Stimulated activated CD8-positive, alpha-beta memory T cell treated with anti-CD3 and anti-CD28 coated beads, Interleukin-12 subunit alpha, Interleukin-12 subunit beta, amount 100 ng/mL, for 4 hours (primary cell): ENCODE measurements around the gene ZNF664.

ENCODE experiments used
- DNase-seq: peaks from one replicate; pipeline ENCODE4 v3.0.0-alpha.2; 2020; ENCODE audit warnings: low read depth

Gene ZNF664

DNA sequence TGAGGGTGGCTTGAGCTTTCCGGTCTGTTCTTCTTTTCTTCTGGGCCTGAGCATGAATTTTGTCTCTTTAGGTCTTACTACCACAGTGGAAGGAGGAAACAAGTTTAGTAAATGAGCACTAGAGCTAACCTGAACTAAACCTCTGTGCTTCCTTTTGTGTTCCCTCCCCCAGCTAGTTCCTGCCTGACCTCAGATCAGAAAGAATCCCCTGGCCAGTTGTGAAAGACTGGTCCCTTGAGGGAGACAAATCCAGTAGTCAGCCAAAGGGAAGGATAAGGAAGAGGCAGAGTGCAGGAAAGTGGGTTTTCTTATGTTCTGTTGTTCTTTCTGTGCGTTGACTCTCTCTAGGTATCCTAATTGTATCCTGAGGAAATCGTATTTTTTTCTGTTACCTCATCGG lies 17.5 kb downstream of the ZNF664 start:
- DNase-seq = no peak

- no peak for DNase-seq
Observed at GRCh38 chr12:123991372-123991951, 18.4 kb downstream of the ZNF664 start.

DNA sequence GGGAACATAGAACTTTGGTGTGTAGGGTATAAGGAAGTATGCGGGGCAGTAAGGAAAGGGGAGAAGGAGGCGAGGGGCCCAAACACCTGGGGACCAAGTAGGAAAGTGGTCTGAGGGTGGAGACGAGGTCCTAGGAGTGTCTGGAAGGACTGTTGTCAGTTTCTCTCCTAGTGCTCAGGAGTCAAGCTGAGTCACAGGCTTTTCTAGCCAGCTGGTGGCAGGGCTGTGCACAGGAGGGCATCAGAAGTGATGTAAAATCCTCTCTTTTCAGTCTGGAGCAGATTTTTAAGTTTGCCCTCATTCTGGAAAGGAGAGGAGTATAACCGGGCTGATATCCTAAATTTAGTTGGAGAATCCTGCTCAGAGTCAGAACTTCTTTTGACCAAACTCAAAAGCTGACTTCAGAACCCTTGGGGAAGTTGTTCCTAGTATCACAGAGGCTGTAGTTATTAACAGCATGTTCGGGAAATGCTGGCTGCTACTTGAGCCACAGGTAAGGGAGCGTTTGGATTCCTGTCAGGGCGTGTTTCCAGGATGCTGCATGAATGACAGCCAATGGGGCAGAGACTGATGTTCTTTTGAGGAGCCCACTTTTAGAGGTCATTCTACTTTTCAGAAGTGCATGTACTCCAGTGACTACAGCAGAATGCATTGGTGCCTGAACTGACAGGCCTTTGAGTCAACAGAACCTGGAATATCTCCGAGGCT lies 19.3 kb downstream of the ZNF664 start:
- DNase-seq = no peak

GRCh38 chr12:123995023-123995748 lies 22.2 kb downstream of the ZNF664 start:
- no peak for DNase-seq

DNA sequence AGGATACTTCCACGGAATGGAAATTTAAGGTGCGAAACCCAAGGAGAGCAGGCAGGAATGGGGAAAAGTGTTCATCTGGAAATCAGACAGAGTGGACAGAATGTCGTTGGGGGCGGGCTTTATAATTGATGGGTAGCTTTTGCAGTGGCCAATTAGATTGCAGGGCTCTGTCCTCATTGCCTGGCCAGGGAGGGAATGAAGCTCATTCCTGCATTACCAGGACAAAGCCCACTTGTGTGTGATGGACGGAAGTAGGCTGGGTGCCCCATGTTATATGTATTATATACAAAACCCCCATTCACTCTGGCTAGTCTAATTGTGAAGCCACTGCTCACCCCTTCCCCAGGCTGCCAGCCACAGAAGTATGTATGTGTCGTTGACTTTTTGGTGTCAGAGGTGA lies 23.6 kb downstream of the ZNF664 start:
- no peak for DNase-seq

DNA sequence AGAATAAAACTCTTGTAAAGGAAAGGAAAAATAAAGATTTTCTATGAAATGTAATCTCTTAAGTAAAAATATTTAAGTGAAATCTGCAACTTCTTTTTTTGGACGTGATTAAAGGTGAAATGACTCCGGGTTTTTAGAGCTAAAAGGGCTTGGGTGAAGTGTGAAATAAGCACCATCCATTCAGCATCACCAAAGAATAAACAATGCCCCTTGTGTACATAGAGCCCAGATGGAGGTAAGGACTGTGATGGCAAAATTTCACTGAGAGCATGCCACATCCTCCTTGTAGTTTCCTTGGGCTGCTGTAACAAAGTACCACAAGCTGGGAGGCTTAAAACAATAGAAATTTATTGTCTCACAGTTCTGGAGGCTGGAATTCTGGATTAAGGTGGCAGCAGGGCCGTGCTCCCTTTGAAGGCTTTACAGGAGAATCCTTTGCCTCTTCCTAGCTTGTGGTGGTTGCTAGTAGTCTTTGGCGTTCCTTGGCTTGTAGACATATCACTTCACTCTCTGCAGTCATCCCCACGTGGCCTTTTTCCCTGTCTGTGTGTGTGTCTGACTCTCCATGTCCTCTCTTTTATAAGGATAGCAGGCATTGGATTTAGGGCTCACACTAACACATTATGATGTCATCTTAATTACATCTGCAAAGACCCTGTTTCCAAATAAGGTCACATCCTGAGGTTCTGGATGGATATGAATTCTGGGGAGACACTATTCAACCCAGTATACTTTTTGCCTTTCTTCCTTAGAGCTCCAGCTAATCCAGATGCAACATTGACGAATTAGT lies 24.2 kb downstream of the ZNF664 start:
- no peak for DNase-seq

- DNase-seq = no peak
Observed at GRCh38 chr12:123997908-123998307, 24.9 kb downstream of the ZNF664 start.

DNA sequence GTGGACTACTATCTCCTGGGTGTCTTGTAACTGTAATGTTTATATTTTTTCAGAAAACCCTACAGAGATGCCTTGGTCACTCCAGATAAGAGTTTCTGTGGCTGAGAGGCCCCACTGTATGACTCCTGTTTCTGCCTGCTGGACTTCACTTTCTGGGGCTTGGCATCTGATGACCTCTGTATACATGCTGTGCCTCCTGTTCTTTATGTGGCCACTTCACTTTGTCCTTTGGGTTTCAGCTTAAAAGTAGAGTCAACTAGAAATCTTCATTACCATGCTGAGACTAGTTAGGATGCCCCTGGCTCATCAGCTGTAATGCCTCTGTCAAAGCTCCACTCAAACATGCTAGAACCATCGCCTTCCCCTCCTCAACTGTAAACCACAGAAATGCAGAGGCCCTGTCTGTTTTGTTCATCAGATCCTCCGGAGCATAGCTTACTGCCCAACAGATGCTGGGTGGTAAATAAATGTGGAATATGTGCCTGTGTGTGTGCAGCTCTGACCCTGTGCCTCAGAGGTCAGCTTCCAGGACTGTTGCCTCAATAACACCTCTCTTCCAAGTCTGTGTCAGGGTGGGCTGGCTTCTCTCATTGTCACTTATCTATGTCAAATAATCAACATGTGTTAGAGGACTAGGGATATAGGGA lies 25.5 kb downstream of the ZNF664 start:
- no peak for DNase-seq

DNA sequence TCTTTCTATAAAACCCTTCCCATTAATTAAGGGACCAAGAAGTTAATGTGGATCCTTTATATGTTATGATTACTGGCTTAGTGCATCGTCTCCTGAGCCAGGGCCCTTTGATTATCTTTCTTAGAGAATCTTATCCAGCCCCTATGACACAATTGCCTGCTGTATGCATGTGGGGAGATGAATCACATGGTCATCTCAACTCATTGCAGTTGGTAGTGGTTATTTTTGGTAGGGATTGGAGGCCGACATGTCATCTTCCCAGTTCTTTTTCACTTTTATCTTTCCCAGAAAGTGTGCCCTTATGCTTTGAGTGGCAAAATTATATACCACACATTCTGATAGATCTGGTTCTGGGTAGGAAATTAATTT lies 26.0 kb downstream of the ZNF664 start:
- DNase-seq = no peak

- no peak for DNase-seq
Observed at GRCh38 chr12:124000111-124000510, 27.1 kb downstream of the ZNF664 start.

- no peak for DNase-seq
Observed at GRCh38 chr12:124001343-124001742, 28.3 kb downstream of the ZNF664 start.

- DNase-seq = no peak
Observed at GRCh38 chr12:124002021-124002644, 29.1 kb downstream of the ZNF664 start.

DNA sequence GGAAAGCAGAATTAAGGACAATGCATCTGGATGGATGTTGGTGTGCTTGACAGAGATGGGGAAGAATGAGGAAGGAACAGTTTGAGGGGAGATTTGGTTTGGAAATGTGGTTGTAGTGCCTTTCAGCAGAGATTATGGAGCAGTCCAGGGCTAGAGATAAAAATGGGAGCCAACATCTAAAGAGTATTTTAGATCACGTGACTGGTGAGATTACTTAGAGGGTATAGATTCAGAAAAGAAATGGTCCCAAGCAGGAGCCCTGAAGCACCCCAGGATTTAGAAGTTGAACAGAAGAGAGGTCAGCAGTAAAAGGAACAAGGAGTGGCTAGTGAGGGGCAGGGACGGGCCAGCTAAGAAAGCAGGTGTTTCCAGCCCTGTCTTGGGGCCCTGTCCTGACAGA lies 29.6 kb downstream of the ZNF664 start:
- no peak for DNase-seq

DNA sequence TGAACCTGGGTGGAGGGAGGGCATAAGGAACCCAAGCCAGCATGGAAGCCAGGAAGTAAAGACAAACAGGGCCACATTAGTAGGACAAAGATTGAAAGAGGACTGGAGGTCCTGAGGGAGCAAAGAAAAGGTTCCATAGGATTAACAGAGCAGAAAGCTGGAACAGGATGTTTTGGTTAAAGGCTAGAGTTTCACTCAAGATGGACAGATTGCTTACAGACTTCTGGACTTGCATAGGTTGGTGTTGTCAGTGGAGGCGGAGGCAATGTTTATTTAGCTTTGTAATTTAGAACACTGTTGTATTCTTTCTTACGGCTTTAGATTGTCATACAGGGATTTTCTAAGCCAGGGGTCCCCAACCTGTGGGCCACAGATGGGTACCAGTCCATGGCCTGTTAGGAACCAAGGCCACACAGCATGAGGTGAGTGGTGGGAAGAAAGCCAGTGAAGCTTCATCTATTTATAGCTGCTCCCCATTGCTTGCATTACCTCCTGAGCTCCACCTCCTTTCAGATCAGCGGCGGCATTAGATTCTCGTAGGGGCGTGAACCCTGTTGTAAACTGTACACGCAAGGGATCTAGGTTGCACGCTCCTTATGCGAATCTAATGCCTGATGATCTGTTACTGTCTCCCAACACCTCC lies 31.3 kb downstream of the ZNF664 start:
- no peak for DNase-seq

- no peak for DNase-seq
Observed at GRCh38 chr12:124006085-124006845, 33.2 kb downstream of the ZNF664 start.

DNA sequence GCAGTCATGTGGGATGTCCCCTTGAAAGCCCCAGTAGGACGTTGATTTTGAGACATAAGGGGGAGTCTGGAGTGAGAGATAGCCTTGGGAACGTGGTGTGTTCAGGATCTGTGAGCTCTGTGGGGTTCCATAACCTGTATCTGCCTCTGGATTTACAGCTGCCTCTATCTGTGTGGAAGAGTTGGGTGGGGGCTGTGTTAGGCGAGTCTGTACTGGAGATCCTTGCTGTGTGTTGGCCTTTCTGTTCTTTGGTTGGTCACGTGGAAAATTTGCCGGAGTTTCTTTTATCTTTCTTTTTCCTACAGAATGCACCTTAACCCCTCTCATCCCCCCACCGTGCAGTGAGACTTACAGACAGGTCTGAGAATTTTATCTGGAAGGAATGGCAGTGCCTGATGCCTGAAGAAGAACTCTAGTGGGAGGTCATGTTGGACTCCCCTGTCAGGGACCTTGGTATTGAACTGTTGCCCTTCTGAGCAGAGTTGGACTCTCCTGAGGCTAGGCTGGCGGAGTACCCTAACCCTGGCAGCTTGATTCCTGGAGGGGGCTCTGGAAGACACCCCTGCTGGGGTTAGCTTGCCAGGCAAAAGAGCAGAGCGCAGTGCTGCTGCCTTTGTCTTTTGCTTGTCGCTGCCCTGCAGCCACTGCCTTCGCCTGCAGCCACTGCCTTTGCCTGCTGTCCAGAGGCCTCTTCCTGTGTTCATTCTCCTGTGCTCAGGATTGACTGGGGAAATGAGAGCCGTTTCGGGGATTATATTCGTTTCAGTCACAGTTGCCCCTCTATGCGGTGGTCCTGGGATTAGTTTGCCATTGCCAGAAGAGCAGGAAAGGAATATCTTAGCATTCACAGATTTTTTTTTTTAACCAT lies 34.1 kb downstream of the ZNF664 start:
- DNase-seq = no peak

DNA sequence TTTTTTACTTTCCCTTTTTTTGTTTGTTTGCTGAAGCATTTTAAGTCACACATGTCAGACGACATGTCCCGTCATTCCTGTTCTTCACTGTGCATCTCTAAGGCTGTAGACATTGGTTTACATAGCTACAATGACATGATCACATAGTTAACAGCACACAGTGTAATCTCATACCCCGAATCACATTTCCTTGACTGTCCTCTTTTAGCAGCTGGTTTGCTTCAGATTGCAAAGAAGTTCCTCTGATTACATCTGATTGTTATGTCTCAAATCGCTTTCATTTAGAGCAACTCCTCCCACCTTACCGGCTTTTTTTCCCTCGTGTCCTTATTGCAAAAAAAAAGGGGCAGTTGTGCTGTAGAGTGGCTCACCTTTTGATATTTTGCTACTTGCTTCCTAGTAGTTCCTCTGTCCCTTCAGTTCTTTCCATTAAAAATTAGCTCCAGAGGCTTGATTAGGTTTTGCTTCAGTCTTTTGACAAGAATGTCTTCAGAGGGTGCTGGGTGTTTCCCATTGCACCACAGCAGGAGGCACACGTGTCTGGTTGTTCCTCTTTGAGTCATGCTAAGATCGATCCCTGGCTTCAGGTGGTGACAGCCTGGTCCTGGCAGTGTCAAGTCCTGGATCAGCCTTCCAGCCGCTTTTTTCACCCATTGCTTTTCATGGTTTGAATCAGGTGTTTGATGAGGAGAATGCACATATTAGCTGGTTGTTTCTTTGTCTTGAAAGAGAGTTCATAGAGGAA lies 35.0 kb downstream of the ZNF664 start:
- DNase-seq = no peak

GRCh38 chr12:124008595-124008994 lies 35.6 kb downstream of the ZNF664 start:
- DNase-seq = no peak

DNA sequence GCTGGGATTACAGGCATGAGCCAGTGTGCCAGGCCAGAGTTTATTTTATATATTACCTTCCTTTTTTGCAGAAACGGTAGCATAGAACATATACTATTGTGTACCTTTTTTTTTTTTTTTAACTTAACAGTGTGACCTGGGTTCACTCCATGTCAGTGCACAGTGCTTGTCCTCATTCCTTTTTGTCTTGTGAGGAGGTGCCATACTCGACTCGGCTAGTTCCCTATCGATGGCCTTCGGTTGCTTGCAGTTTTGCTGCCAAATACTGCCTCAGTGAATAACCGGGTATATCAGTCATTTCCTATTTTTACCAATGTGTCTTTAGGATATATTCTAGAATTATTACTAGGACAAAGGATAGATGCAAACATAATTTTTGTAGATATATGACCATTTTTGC lies 36.8 kb downstream of the ZNF664 start:
- DNase-seq = no peak
